SU-DHL-6 (cell line): ENCODE data around the gene FSD1.

Experiments used
- H2AFZ ChIP-seq: fragments of 200-600 bp; sonication (generic); 2 replicates; pipeline ENCODE4 v1.6.1; 2014; ENCODE audit warnings: low read depth, mild to moderate bottlenecking, moderate library complexity, mixed read lengths, antibody characterized with exemption, low read length; ENCODE audit not compliant: severe bottlenecking
- H3F3A ChIP-seq: fragments of 200-600 bp; shearing (Covaris generic); 2 replicates; pipeline ENCODE4 v1.6.0; 2016; ENCODE audit warnings: antibody characterized with exemption, mild to moderate bottlenecking; ENCODE audit not compliant: insufficient read depth
- H3K27ac ChIP-seq: fragments of 200-600 bp; sonication (generic); 2 replicates; pipeline ENCODE4 v1.5.1; 2016; ENCODE audit warnings: low read depth, mild to moderate bottlenecking, low read length, moderate library complexity, mixed read lengths
- H3K27me3 ChIP-seq: fragments of 200-600 bp; sonication (generic), shearing (Covaris generic); 2 replicates; pipeline ENCODE4 v1.6.0; 2014; ENCODE audit warnings: mild to moderate bottlenecking, low read length
- H3K36me3 ChIP-seq: fragments of 200-600 bp; sonication (generic); 2 replicates; pipeline ENCODE4 v1.6.1; 2014; ENCODE audit warnings: mild to moderate bottlenecking, low read length, mixed read lengths
- H3K4me2 ChIP-seq: fragments of 300-600, 200-600 bp; shearing (Covaris generic), sonication (generic); 2 replicates; pipeline ENCODE4 v1.6.0; 2014; ENCODE audit warnings: low read length, low read depth, mild to moderate bottlenecking; ENCODE audit not compliant: poor library complexity, severe bottlenecking
- H3K4me3 ChIP-seq: fragments of 200-600 bp; sonication (generic); 2 replicates; pipeline ENCODE4 v1.5.1; 2014; ENCODE audit warnings: antibody characterized with exemption, low read length, mild to moderate bottlenecking, mixed read lengths; ENCODE audit not compliant: insufficient read depth, poor library complexity, severe bottlenecking
- H3K79me2 ChIP-seq: fragments of 200-600 bp; sonication (generic); 2 replicates; pipeline ENCODE4 v1.6.1; 2014; ENCODE audit warnings: mild to moderate bottlenecking, low read length, moderate library complexity; ENCODE audit not compliant: insufficient read depth
- H3K9ac ChIP-seq: fragments of 200-600 bp; sonication (generic); 2 replicates; pipeline ENCODE4 v1.7.0; 2014; ENCODE audit warnings: mild to moderate bottlenecking, low read length
- H3K9me2 ChIP-seq: fragments of 200-600 bp; sonication (generic); replicated peaks from 2 replicates; pipeline ENCODE4 v1.6.1; 2014; ENCODE audit warnings: low read length; ENCODE audit not compliant: insufficient read depth
- H3K9me3 ChIP-seq: fragments of 200-600 bp; sonication (generic); 2 replicates; pipeline ENCODE4 v1.6.1; 2014; ENCODE audit warnings: low read length, mixed read lengths; ENCODE audit not compliant: insufficient read depth
- H4K20me1 ChIP-seq: fragments of 200-600 bp; sonication (generic); 2 replicates; pipeline ENCODE4 v1.6.1; 2014; ENCODE audit warnings: low read depth, mild to moderate bottlenecking, antibody characterized with exemption, low read length, moderate library complexity, mixed read lengths
- EZH2phosphoT487 ChIP-seq: fragments of 200-600 bp; sonication (generic), shearing (Covaris generic); conservative IDR thresholded peaks from 2 replicates; pipeline ENCODE4 v1.6.1; 2018; ENCODE audit warnings: mild to moderate bottlenecking, antibody characterized with exemption, low read length, moderate library complexity, mixed read lengths
- TF ChIP-seq, protein P1 (sequence below): fragments of 200-600 bp; sonication (generic); IDR thresholded peaks from one replicate; pipeline ENCODE4 v1.5.1; 2017; ENCODE audit warnings: antibody characterized with exemption, mild to moderate bottlenecking, low read length, moderate library complexity; ENCODE audit not compliant: insufficient read depth, poor library complexity, severe bottlenecking

Gene FSD1

DNA sequence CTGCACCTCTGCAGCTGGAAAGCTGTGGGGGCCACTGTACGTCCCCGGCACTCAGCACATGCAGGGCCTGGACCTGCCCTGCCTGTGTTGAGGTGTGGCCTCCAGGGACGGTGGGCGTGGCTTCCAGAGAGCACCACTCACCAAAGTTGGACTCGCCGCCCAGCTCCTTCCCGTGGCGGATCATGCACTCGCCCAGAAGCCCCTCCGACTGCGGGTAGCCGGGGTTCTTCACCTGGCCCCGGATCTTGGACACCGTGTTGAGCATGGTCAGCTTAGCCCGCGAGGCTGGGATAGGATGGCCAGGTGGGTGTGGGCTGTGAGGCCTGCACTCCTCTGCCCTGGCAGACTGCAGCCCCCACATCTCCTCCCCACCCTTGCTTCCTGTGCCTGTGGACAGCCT lies 60.9 kb downstream of the FSD1 start:
- H3K27ac ChIP-seq, result no peak overlapping the region
- H3K9me3 ChIP-seq, result no peaks in the 10 kb centered on the region
- no peaks in the 10 kb centered on the region for H3K9me2 ChIP-seq
- peaks cover 20% of the 10 kb centered on the region for H3F3A ChIP-seq
- H3K4me2 ChIP-seq, result no peak overlapping the region
- H3K4me3 ChIP-seq, result no peak overlapping the region
- no peak overlapping the region for H3K9ac ChIP-seq
- TF ChIP-seq, protein P1, sequence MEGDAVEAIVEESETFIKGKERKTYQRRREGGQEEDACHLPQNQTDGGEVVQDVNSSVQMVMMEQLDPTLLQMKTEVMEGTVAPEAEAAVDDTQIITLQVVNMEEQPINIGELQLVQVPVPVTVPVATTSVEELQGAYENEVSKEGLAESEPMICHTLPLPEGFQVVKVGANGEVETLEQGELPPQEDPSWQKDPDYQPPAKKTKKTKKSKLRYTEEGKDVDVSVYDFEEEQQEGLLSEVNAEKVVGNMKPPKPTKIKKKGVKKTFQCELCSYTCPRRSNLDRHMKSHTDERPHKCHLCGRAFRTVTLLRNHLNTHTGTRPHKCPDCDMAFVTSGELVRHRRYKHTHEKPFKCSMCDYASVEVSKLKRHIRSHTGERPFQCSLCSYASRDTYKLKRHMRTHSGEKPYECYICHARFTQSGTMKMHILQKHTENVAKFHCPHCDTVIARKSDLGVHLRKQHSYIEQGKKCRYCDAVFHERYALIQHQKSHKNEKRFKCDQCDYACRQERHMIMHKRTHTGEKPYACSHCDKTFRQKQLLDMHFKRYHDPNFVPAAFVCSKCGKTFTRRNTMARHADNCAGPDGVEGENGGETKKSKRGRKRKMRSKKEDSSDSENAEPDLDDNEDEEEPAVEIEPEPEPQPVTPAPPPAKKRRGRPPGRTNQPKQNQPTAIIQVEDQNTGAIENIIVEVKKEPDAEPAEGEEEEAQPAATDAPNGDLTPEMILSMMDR, result no peak
- TF ChIP-seq EZH2phosphoT487, result no peak
- H3K36me3 ChIP-seq, result no peaks in the 10 kb centered on the region
- H3K27me3 ChIP-seq, result no peaks in the 10 kb centered on the region
- peaks cover 2% of the 10 kb centered on the region; the same call in 1 of the 2 replicates for H3K79me2 ChIP-seq
- H4K20me1 ChIP-seq, result no peaks in the 10 kb centered on the region
- no peak overlapping the region for H2AFZ ChIP-seq

DNA sequence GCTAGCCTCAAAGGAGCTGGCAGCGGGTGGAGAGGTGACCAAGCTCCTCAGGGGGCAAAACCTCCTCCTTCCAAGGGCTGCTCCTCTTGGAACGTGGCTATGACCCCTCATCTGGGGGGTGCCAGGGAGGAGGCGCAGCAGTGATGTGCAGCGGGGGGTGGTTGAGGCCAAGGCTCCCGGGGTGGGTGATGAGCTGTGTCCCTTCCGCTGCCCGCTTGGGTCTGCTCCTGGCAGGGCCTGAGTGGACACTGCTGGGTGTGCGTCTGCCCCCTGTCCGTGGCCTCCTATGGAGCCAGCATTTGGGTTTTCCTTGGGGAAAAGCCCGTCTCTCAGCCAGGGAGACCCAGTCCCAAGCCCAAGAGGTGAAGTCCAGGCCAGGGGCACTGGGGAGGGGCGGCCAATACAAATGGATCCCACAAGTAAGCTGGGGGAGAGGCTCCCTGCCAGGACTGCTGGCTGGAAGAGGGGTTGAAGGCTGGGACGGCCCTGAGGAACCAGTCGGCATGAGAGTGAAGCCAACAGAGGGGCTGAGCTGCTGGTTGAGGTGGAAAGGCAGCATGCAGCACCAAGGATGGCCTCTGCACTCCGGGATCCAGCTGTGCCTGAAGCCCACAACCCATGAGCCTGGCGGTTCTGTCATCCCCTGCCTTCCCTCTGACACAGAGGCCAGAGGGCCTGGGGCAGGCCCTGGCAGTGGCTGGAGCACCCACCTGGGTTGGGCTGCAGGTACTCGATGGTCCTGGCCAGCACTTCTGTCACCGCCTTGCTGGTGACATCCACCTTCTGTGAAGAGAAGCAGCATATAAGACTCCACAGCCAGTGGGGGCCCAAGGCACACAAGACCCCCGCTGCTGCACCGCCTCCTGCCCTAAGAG lies 61.6 kb downstream of the FSD1 start:
- Histone ChIP-seq H3K27ac (no peak overlapping the region), H3K9me3 (no peaks in the 10 kb centered on the region), H4K20me1 (no peaks in the 10 kb centered on the region), H3F3A (peaks cover 21% of the 10 kb centered on the region), H3K4me3 (no peak overlapping the region), H3K9me2 (no peaks in the 10 kb centered on the region), H3K79me2 (peaks cover 9% of the 10 kb centered on the region), H3K4me2 (no peak overlapping the region), H3K27me3 (no peaks in the 10 kb centered on the region), H3K36me3 (no peaks in the 10 kb centered on the region), H3K9ac (no peak overlapping the region), H2AFZ (no peak overlapping the region)
- no peak for TF ChIP-seq EZH2phosphoT487
- TF ChIP-seq, protein P1, result no peak

DNA sequence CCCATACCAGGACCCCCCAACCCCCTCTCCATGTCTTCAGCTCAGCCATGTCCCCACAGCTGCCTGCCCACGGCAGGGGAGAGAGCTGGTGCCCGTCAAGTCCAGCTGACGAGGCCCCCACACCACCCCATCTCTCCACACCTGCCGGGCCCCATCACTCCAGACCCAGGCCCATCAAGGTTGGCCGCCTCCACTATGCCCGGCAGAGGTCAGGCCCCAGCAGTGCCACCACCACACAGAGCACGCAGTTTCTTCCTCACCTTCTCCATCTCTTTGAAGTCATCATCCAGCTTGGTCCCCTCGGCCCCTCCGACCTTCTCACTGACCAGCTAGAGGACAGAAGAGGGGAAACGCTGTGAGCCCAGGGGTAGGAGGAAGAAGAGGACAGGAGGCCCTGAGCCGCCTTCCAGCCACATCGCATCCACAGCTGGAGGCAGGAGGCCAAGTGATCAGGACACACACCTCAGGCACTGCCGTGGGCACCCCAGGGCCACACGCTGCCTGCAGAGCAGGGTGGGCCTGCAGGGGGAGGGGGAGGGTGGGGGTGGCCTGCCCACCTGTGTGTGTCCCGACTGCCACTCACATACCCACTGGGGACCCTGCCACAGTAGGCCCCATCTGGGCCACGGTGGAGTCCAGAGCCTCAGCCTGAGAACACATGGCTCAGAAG lies 62.4 kb downstream of the FSD1 start:
- Histone ChIP-seq H3K9ac (no peak overlapping the region), H3K9me2 (no peaks in the 10 kb centered on the region), H3K36me3 (no peaks in the 10 kb centered on the region), H3K27ac (no peak overlapping the region), H2AFZ (no peak overlapping the region), H4K20me1 (no peaks in the 10 kb centered on the region), H3K79me2 (peaks cover 15% of the 10 kb centered on the region), H3K9me3 (no peaks in the 10 kb centered on the region), H3K4me3 (no peak overlapping the region), H3K27me3 (no peaks in the 10 kb centered on the region), H3K4me2 (no peak overlapping the region), H3F3A (peaks cover 21% of the 10 kb centered on the region)
- no peak for TF ChIP-seq EZH2phosphoT487
- TF ChIP-seq, protein P1, result no peak
